ENCODE data around the gene ARHGEF3.

ARHGEF3 gene

DNA sequence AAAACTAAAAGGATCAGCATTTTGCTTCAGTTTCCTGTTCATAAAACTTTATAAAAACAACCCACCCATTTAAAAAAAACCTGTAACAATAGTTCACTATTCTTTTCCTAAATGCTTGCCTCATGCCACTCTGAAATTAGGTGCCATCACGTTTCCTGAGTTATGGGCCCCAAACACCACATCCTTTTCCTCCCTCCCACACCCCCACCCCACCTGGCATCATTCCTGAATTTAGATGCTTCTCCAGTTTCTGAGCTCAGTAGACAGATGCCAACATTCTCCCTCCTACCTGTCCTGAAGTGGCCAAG, 11.9 kb upstream of the ARHGEF3 start:
- H3K27me3 Mint-ChIP-seq, result no peaks in the 10 kb centered on the region
- DNase-seq (no peak), ATAC-seq (replicated peaks) (peak; percentile 17)
- H3K4me1 Mint-ChIP-seq (ENCODE audit: low read depth in 2 of 2), result peaks cover 45 to 61% of the 10 kb centered on the region in 2 donors
- no peaks in the 10 kb centered on the region for H3K36me3 Mint-ChIP-seq (ENCODE audit: insufficient read depth)
- no peaks in the 10 kb centered on the region for H3K9me3 Mint-ChIP-seq
- peak overlapping the region; percentile 84 to 91 for H3K27ac Mint-ChIP-seq
- H3K4me3 Mint-ChIP-seq, result peak overlapping the region in 1 of 2 donors; percentile 58

DNA sequence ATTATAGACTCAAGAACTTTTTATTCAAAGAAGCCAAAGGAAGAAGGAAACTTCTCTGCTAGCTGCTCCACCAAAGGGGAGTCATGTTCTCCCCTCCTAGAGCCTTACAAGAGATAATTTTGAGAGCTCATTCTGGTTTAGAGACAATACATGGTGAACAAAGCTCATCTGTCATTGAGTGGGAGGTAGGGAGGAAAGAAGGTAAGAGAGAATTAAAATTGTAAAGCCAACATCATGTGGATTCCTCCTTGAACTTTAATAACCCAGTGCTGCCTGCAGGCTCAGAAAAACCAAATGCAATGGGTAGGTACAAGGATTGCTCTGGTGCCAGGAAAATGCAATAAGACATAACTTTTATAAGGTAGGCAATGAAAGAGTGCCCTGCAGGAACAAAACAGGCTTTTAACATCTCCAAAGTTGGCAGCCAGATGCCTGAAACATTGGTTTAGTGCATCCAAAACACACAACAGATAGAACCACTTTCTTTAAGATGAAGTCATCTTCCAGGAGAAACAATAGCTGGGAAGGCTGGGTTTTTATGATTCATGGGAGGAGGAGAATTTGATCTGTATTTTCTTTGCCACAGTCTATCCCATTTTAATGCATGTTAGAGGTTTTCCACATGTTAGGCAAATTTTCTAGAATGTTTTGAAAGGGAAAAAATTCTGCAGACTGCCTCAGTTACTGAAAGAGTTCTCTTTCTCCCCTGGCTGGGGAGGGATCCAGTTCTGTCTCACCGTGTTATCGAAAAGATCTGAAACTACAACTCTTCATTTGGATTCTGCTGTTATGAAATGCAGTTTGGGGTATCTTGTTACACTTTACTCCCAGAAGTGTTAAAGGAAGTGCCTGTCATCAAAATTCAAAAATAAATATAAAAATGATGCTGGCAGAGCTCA, 11.3 kb upstream of the ARHGEF3 start:
- Mint-ChIP-seq H3K36me3 (ENCODE audit: insufficient read depth) (no peaks in the 10 kb centered on the region), H3K4me1 (ENCODE audit: low read depth in 2 of 2) (peaks cover 45 to 56% of the 10 kb centered on the region in 2 donors), H3K27ac (peak overlapping the region; percentile 84 to 91), H3K4me3 (peak overlapping the region; percentile 42 to 58), H3K9me3 (no peaks in the 10 kb centered on the region), H3K27me3 (no peaks in the 10 kb centered on the region)
- no peak for DNase-seq
- ATAC-seq (replicated peaks), result no peak

DNA sequence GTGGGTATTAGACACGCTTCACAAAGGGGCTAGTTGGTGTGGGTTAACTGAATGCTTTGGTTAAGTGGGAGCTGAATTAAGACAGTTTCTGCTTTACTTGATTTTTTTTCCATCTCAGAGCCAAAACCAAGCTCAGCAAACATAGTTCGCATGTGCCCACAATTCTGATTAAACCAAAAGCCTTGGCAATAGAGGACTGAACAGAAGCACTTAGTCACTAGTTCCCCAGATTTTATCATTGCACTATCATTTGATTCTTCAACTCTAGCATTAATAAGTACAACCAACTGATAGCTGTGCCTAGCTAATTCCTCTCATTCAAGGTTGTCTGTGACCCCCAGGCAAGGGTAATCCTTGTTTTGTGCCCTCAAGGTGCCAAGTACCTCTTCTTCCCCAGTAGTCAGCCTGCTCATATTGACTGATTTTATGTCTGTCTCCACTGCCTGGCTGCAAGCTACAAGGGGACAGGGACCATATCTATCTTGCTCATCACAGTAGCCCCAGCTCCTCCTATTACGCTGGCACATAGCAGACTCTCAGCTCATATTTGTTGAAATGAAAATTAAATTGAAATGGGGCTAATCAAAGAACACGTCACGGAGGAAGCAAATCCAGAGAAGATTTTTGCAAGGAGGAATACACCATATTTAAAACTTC, 9.9 kb upstream of the ARHGEF3 start:
- peaks cover 36 to 52% of the 10 kb centered on the region in 2 donors for H3K4me1 Mint-ChIP-seq (ENCODE audit: low read depth in 2 of 2)
- ATAC-seq (replicated peaks), result no peak
- no peak for DNase-seq
- H3K4me3 Mint-ChIP-seq, result peak overlapping the region in 1 of 2 donors; percentile 31
- H3K27ac Mint-ChIP-seq, result peak overlapping the region; percentile 84 to 91
- no peaks in the 10 kb centered on the region for H3K36me3 Mint-ChIP-seq (ENCODE audit: insufficient read depth)
- no peaks in the 10 kb centered on the region for H3K27me3 Mint-ChIP-seq
- no peaks in the 10 kb centered on the region for H3K9me3 Mint-ChIP-seq

DNA sequence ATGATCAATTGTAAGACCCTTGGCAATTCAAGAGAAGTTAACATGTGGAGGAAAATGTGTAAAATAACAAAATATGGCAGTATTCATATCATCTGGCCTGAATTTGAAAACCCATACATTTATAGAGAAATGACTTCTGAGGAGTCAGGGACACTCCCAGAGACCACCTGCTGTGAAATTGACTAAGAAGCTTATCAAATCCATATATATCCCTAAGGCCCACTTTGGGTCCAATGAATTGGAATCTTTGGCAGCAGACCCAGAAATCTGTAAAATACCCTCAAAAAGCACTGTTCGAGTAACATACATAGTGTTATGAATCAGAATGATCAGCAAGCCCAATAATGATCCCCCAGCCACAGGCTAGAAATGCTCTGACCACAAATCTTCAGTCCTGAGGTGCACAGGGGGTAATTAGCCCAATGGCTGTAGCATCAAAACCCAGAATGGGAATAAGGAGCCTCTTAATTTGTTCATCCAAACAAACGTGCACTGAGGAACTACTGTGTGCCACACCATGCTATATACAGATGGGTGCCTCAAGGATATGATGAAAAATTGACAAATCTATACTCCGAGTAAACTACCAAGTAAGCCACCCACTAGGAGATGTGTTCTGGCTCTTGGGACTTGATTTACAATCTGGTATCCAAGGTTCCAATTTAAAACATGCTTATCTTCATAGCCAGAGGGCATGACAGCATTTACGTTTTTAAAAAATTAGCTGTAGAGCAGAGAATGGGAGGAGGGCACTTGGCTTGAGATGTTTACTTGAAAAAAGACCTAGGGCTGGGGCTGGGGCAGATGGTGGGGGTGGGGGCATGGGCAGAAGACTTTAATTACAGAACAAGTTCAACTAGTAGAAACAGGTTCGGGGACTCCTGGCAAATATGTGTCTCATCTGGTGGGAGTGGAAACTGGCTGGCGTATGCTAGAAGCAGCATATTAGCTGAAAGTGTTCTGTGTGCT, 9.1 kb upstream of the ARHGEF3 start:
- Mint-ChIP-seq H3K4me1 (ENCODE audit: low read depth in 2 of 2) (peaks cover 28 to 45% of the 10 kb centered on the region in 2 donors), H3K27ac (peak overlapping the region; percentile 84 to 91), H3K36me3 (ENCODE audit: insufficient read depth) (no peaks in the 10 kb centered on the region), H3K9me3 (no peaks in the 10 kb centered on the region), H3K4me3 (no peak overlapping the region), H3K27me3 (no peaks in the 10 kb centered on the region)
- ATAC-seq (replicated peaks) (no peak), DNase-seq (no peak)

DNA sequence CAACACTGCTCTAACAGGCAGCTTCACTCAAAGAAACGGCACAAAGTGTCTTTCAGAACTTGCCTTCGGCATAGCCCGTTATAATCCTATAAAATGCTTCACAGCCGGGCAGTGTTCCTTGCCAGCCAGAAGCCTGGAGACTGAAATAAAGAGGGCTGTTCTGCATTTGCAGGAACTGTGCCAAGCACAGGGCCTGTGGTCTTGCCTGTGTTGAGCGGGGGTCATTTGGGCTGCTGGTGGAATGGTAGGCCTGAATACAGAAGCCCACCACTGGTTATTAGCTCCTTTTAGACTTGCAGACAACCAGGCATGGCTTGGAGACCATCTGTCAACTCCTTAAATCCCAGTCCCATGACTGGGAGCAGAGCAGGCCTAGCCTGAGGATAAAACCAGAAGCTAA, 4.7 kb upstream of the ARHGEF3 start:
- Mint-ChIP-seq H3K36me3 (ENCODE audit: insufficient read depth) (peaks cover 8% of the 10 kb centered on the region), H3K27ac (no peak overlapping the region), H3K9me3 (no peaks in the 10 kb centered on the region), H3K4me3 (no peak overlapping the region), H3K4me1 (ENCODE audit: low read depth in 2 of 2) (peaks cover 2 to 15% of the 10 kb centered on the region in 2 donors), H3K27me3 (no peaks in the 10 kb centered on the region)
- no peak for ATAC-seq (replicated peaks)
- no peak for DNase-seq

DNA sequence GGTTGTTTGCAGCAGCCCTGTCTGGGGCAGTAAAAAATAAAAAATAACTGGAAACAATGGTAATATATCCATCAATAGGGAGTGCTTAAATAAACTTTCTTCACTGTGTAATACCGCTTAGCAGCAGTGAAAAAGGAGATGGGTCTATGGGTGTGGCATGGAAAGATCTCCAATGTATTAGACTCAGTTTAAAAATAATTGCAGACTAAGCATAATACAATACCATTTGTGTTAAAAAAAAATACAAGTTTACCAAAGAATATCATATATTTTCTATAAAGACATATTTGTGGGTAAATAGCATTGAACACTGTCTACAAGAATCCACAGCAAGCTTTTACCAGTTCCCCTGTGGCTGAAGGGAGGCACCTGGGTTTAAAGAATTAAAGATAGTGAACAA, 1.0 kb upstream of the ARHGEF3 start:
- H3K4me3 Mint-ChIP-seq, result peak overlapping the region; percentile 85 to 93
- no peaks in the 10 kb centered on the region for H3K27me3 Mint-ChIP-seq
- no peaks in the 10 kb centered on the region for H3K9me3 Mint-ChIP-seq
- H3K27ac Mint-ChIP-seq, result no peak overlapping the region
- H3K4me1 Mint-ChIP-seq (ENCODE audit: low read depth in 2 of 2), result peaks cover 10 to 40% of the 10 kb centered on the region in 2 donors
- DNase-seq, result no peak
- no peak for ATAC-seq (replicated peaks)
- peaks cover 34% of the 10 kb centered on the region for H3K36me3 Mint-ChIP-seq (ENCODE audit: insufficient read depth)

DNA sequence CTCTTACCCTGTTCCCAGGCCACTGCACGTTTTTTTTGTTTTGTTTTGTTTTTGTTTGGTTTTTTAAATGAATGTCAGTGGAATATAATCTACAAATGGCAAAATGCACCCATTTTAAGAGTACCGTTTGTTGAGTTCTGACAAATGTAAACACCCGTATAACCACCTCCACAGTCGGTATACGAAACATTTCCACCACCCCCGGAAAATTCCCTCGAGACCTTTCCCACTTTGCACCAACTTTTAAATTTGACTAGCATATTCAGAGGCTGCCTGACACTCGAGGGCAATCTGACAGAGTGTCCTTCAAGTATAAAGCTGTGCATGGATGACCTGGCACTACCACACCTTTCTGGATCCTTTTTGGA, 613 bp upstream of the ARHGEF3 start:
- Mint-ChIP-seq H3K36me3 (ENCODE audit: insufficient read depth) (peaks cover 34% of the 10 kb centered on the region), H3K27me3 (no peaks in the 10 kb centered on the region), H3K9me3 (no peaks in the 10 kb centered on the region), H3K4me1 (ENCODE audit: low read depth in 2 of 2) (peaks cover 11 to 39% of the 10 kb centered on the region in 2 donors), H3K27ac (peak overlapping the region; percentile 82 to 92), H3K4me3 (peak overlapping the region; percentile 85 to 93)
- DNase-seq (no peak), ATAC-seq (replicated peaks) (no peak)

DNA sequence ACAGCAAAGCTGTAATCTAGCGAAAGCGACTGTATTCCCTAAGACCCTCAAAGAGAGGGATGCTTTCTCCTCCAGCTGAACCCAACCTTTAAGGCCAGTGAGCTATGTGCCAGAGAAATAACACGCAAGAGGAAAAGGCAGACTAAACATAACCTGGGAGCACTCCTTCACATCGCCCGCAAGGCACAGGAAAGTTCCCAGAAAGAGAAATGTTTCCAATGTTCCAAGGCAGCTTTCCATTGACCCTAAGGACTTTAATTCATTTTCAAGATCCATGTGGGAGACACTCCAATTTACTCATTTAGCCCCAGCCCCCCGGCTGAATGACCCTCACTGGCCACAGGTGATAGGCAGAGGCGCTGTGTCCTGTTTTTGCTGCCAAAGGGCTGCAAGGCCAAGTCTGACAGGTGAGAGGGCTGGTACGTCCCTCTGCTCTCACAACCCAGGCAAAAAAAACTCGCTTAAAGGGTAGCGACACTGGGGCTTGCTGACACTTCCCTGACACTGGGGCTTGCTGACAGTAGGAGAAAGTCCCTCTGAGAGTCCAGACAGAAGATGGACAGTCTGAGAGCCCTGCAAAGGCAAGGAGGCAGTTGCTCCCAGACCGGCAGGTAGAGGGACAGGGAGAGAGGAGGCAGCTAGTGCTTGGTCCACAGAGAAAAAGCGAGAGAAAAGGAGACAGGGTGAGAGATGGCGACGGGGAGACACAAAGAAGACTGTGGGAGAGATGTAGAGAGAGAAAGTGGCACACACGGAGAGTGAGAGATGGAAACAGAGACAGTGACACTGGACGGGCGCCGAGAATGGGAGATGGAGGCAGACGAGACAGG, 702 bp downstream of the ARHGEF3 start:
- ATAC-seq (replicated peaks) (peak; percentile 22), DNase-seq (peak in 1 of 3 experiments; percentile 37)
- Mint-ChIP-seq H3K9me3 (no peaks in the 10 kb centered on the region), H3K4me1 (ENCODE audit: low read depth in 2 of 2) (peaks cover 22 to 48% of the 10 kb centered on the region in 2 donors), H3K27ac (peak overlapping the region; percentile 82 to 92), H3K27me3 (no peaks in the 10 kb centered on the region), H3K4me3 (peak overlapping the region; percentile 85 to 93), H3K36me3 (ENCODE audit: insufficient read depth) (peaks cover 39% of the 10 kb centered on the region)

DNA sequence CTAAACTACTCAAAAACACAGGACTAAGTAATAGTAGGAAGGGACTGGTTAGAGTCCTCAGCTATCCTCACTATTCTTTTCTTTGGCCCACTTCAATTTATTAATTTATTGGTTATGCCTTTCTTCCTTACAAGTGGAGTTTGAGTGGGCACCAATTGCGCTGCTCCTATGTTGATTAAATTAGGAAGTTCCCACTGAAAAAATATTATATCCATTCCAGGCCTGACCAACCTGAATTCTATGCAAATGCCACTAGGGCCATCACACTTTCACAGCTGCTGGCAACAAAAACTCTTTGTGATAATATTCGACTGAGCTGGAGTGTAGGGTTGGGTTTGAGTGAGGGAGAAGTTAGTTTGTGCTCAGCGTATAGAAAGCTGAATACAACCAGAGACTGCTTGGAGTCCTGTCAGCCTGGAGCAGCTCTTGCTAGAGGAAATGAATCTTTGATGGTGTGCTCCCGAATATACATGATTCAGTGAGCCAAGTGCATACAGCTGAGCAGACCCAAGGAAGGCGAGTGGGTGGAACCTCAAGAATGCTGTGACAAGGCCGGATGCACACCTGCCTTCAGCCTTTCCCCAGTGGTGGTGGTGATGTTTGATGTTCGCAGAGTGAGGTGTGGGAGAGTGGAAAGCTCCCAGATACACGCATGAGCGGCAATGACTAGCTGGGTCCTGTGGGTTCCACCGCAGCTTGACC, 1.5 kb downstream of the ARHGEF3 start:
- H3K27ac Mint-ChIP-seq, result peak overlapping the region; percentile 82 to 92
- H3K4me1 Mint-ChIP-seq (ENCODE audit: low read depth in 2 of 2), result peaks cover 30 to 55% of the 10 kb centered on the region in 2 donors
- H3K4me3 Mint-ChIP-seq, result peak overlapping the region; percentile 85 to 93
- H3K9me3 Mint-ChIP-seq, result no peaks in the 10 kb centered on the region
- no peaks in the 10 kb centered on the region for H3K27me3 Mint-ChIP-seq
- peak; percentile 48 to 51 (median 50) for DNase-seq
- ATAC-seq (replicated peaks), result peak; percentile 50
- peaks cover 46% of the 10 kb centered on the region for H3K36me3 Mint-ChIP-seq (ENCODE audit: insufficient read depth)

DNA sequence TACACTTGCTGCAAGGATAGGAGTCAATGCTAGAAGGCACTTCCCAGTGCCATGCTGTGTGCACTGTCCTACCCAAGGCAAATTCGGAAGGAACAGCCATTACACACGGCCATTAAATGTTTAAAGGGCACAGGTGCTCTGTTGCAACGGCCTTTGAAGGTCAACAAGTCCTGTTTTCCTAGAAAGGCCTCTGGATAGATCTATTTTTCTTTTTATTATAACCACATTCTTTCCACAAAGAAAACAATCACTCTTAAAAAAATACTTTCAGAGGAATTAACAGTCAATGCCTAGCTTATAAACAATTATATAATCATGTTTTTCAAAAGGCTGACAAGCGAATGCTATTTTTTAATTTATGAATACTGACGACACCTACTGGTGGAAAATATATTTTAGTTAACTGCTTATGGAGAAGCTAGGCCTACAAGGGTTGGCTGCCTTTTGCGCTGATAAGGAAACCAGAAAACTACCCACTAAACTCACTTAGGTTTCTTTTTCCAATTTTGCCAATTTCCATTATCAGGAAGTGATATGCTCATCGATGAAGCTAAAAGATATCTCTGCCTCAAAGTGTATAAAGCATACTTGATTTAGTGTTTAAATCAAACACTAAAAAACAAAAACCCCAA, 2.4 kb downstream of the ARHGEF3 start:
- Mint-ChIP-seq H3K4me1 (ENCODE audit: low read depth in 2 of 2) (peaks cover 35 to 64% of the 10 kb centered on the region in 2 donors), H3K27ac (peak overlapping the region; percentile 82 to 92), H3K4me3 (peak overlapping the region; percentile 85 to 93), H3K9me3 (no peaks in the 10 kb centered on the region), H3K27me3 (no peaks in the 10 kb centered on the region), H3K36me3 (ENCODE audit: insufficient read depth) (peaks cover 52% of the 10 kb centered on the region)
- peak; percentile 14 for ATAC-seq (replicated peaks)
- no peak for DNase-seq

DNA sequence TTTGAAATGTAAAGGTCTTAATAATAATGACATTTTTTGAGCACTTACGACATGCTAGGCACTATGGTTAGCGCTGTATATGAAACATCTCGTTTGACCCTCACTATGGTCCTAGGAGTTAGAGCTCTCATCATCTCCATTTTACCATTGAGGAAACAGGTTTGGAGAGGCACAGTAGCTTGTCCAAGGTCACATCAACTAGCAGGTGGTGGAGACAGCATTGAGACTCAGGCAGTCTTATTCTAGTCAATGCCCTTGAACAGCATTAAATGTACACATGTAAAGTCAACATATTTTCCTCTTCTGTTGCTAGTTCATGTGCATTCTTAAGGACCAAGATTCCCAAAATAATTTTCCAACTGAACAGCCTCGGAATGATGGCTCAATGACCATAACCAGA, 4.8 kb downstream of the ARHGEF3 start:
- H3K4me1 Mint-ChIP-seq (ENCODE audit: low read depth in 2 of 2), result peaks cover 42 to 70% of the 10 kb centered on the region in 2 donors
- H3K27me3 Mint-ChIP-seq, result no peaks in the 10 kb centered on the region
- H3K36me3 Mint-ChIP-seq (ENCODE audit: insufficient read depth), result peaks cover 66% of the 10 kb centered on the region
- no peaks in the 10 kb centered on the region for H3K9me3 Mint-ChIP-seq
- ATAC-seq (replicated peaks), result no peak
- no peak for DNase-seq
- H3K4me3 Mint-ChIP-seq, result peak overlapping the region; percentile 85 to 93
- peak overlapping the region; percentile 92 for H3K27ac Mint-ChIP-seq

DNA sequence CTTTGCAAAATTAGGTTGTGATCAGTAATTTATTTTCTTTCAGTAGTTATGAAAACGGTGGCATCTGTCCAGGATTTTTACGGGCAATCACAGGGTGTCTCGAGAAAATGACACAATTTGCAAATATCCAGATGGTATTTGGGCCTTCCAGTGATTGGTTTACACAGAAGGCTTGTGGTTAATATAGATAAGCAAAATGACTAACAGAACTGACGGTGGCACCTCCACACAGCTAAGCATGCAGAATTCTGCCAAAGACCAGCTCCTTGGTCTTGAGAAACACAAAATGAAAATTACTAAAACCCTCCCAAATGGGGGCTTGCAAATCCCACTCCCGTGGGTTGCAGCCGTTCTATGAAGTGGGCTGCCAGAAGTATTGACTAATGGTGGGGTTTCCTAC, 5.5 kb downstream of the ARHGEF3 start:
- Mint-ChIP-seq H3K4me3 (peak overlapping the region; percentile 85 to 93), H3K9me3 (no peaks in the 10 kb centered on the region), H3K36me3 (ENCODE audit: insufficient read depth) (peaks cover 62% of the 10 kb centered on the region), H3K4me1 (ENCODE audit: low read depth in 2 of 2) (peaks cover 47 to 77% of the 10 kb centered on the region in 2 donors), H3K27ac (peak overlapping the region; percentile 92), H3K27me3 (no peaks in the 10 kb centered on the region)
- no peak for DNase-seq
- ATAC-seq (replicated peaks), result peak; percentile 31
